A673 (cell line): ENCODE measurements around the gene GUCA2A.

ENCODE experiments used
- EZH2 ChIP-seq: fragments of 200-600 bp; sonication (generic); IDR thresholded peaks from 2 replicates; pipeline ENCODE4 v1.6.1; 2017; ENCODE audit warnings: borderline replicate concordance, low read depth, mild to moderate bottlenecking, mixed read lengths, antibody characterized with exemption, low read length; ENCODE audit not compliant: poor library complexity, severe bottlenecking
- TF ChIP-seq, protein P1 (sequence below): fragments of 300-800, 200-600 bp; sonication (generic); conservative IDR thresholded peaks from 2 replicates; pipeline ENCODE4 v1.5.1; 2017; ENCODE audit warnings: low read depth, mild to moderate bottlenecking, antibody characterized with exemption, low read length, moderate library complexity, mixed read lengths

DNA sequence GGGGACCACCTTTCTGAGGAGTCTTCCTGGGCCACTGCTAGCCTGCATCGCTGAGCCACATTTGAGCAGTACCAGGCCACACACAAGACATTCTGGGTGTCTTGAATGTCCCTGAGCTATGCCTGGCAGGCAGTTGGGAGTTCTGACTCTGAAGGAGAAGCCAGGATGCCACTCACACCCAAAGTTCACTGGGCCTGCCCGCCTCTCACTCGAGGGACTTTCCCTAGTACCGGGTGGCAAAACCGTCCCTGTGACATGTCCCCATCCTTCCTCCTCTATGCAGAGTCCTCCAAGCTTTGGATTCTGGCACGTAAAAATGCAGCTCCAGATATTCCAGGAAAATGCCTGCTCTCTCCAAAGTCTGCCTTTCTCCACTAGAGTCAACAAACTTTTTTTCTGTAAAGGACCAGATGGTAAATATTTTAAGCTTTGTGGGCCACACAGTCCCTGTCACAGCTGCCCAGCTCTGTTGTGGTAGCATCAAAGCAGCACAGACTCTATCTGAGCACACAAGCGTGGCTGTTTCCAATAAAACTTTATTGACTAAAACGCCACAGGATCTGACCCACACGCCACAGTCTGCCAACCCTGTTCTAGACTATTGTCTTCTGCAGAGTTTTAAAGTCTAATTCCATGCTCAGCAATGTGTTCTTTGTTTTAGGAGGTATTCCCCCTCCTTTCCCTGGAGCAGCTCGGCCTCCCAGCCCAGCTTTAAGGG is 30.6 kb downstream of the GUCA2A start:
- TF ChIP-seq, protein P1, sequence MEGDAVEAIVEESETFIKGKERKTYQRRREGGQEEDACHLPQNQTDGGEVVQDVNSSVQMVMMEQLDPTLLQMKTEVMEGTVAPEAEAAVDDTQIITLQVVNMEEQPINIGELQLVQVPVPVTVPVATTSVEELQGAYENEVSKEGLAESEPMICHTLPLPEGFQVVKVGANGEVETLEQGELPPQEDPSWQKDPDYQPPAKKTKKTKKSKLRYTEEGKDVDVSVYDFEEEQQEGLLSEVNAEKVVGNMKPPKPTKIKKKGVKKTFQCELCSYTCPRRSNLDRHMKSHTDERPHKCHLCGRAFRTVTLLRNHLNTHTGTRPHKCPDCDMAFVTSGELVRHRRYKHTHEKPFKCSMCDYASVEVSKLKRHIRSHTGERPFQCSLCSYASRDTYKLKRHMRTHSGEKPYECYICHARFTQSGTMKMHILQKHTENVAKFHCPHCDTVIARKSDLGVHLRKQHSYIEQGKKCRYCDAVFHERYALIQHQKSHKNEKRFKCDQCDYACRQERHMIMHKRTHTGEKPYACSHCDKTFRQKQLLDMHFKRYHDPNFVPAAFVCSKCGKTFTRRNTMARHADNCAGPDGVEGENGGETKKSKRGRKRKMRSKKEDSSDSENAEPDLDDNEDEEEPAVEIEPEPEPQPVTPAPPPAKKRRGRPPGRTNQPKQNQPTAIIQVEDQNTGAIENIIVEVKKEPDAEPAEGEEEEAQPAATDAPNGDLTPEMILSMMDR = no peak
- no peak for TF ChIP-seq EZH2
